Stimulated activated naive B cell treated with anti-CD40 and anti-IgM and Interleukin-4, amounts not matched to agents 10 μg/mL and 1 μg/mL and 100 μg/mL, for 72 hours (primary cell): ENCODE measurements around the gene TRIM44.

ENCODE experiments used
- ATAC-seq, 2 donors: fragments of 150-1000 bp; cut with Tn5 transposase; replicated peaks; 2 replicates each; pipeline ENCODE4 v1.10.0; 2021; ENCODE audit warnings: moderate library complexity in 1 of 2
- DNase-seq: peaks from one replicate; pipeline ENCODE4 v3.0.0; 2021
- H3K27ac Mint-ChIP-seq: one replicate; pipeline ENCODE4 v1.8.0; 2022; ENCODE audit warnings: mild to moderate bottlenecking, mixed read lengths
- H3K27me3 Mint-ChIP-seq, 2 donors: one replicate each; pipeline ENCODE4 v1.8.0; 2022; ENCODE audit warnings: mixed read lengths in 2 of 2
- H3K36me3 Mint-ChIP-seq, 2 donors: one replicate each; pipeline ENCODE4 v1.8.0; 2022; ENCODE audit warnings: mixed read lengths in 2 of 2, mild to moderate bottlenecking in 1 of 2
- H3K4me1 Mint-ChIP-seq, 2 donors: one replicate each; pipeline ENCODE4 v1.8.0; 2022; ENCODE audit warnings: mixed read lengths in 2 of 2, mild to moderate bottlenecking in 1 of 2
- H3K4me3 Mint-ChIP-seq, 2 donors: one replicate each; pipeline ENCODE4 v1.8.0; 2022; ENCODE audit warnings: mild to moderate bottlenecking in 2 of 2, mixed read lengths in 2 of 2, moderate library complexity in 1 of 2
- H3K9me3 Mint-ChIP-seq, 2 donors: one replicate each; pipeline ENCODE4 v1.8.0; 2022; ENCODE audit warnings: mixed read lengths in 2 of 2, mild to moderate bottlenecking in 1 of 2

Gene TRIM44

GRCh38 chr11:35796562-35796961 is 134.0 kb downstream of the TRIM44 start:
- Mint-ChIP-seq H3K27ac (peak overlapping the region; percentile 26), H3K4me3 (no peak overlapping the region), H3K36me3 (peaks cover 38 to 62% of the 10 kb centered on the region in 2 donors), H3K9me3 (peaks cover 2 to 5% of the 10 kb centered on the region in 2 donors), H3K27me3 (no peaks in the 10 kb centered on the region), H3K4me1 (peaks cover 25 to 49% of the 10 kb centered on the region in 2 donors)
- DNase-seq (no peak), ATAC-seq (no peak)

GRCh38 chr11:35798423-35798822 is 135.8 kb downstream of the TRIM44 start:
- Mint-ChIP-seq H3K4me3 (no peak overlapping the region), H3K9me3 (peaks cover 2 to 5% of the 10 kb centered on the region in 2 donors), H3K36me3 (peaks cover 35 to 53% of the 10 kb centered on the region in 2 donors), H3K27ac (no peak overlapping the region), H3K4me1 (peaks cover 24 to 46% of the 10 kb centered on the region in 2 donors), H3K27me3 (no peaks in the 10 kb centered on the region)
- ATAC-seq: no peak
- DNase-seq: no peak

GRCh38 chr11:35798983-35799382 is 136.4 kb downstream of the TRIM44 start:
- Mint-ChIP-seq H3K27me3 (no peaks in the 10 kb centered on the region), H3K4me3 (no peak overlapping the region), H3K4me1 (peaks cover 24 to 46% of the 10 kb centered on the region in 2 donors), H3K36me3 (peaks cover 35 to 53% of the 10 kb centered on the region in 2 donors), H3K27ac (no peak overlapping the region), H3K9me3 (peaks cover 2 to 5% of the 10 kb centered on the region in 2 donors)
- DNase-seq (no peak), ATAC-seq (no peak)

DNA sequence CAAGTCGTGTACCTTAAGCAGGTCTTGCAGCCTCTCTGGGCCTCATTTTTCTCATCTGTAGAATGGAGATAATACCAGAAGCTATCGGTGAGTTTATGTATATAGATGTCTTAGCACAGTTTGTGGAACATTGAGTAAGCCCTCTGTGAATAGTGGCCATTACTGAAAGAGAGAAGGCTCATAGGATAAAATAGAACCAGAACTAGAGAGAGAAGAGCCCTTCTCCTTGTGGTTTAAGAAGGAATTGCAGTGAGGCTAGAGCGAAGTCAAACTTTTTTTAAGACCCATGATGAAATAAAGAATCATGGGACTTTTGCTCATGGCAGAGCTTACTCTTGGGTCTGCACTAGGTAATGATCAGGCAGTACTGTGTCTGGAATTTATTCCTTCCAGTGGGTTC is 137.1 kb downstream of the TRIM44 start:
- DNase-seq: no peak
- no peak for ATAC-seq
- Mint-ChIP-seq H3K4me1 (peaks cover 24 to 46% of the 10 kb centered on the region in 2 donors), H3K27me3 (no peaks in the 10 kb centered on the region), H3K4me3 (no peak overlapping the region), H3K9me3 (peaks cover 2 to 5% of the 10 kb centered on the region in 2 donors), H3K36me3 (peaks cover 35 to 53% of the 10 kb centered on the region in 2 donors), H3K27ac (no peak overlapping the region)

DNA sequence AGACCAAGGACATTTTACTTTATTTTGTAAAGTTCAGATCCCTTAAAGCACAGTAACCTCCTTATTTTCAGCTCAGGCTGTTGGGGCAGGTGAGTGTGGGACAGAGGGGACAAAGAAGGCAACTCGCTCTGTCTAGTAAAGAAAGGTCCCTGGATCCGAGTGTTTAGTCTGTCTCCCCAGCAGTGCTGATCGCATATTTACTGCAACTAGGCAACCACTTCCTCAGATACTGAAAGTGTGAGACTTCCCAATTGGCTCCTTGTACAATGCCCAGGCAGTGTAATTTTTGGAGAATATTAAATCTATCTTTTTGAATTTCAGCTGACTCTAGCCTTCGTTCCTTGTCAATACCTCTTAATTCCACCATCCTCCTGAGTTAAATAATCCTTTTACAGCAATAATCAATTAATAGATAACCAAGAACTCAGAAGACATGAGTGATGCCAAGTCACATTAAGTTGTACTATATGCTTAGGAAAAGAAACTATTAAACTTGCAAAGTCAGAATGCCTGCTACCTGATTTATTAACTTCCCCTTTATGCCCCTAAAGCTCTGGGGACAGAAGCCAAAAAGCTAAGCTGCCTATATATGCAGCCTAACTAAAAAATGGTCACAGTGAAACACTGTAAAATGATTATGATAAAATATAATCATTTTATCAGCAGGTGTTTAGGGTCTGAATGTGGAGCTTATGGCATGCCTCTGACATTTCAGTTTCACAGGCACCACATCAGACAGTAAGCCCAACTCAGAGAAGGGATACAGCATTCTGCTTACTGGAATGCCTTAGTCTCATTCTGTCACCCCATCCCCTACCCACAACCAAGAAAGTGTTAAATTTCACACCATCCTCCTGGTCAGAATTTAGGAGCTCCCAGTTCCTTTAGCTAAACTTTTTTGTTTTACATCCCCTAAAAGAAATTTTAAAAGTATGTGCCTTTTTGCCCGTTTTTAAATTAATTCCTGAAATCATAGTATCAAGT is 138.7 kb downstream of the TRIM44 start:
- peak overlapping the region; percentile 43 for H3K27ac Mint-ChIP-seq
- H3K4me3 Mint-ChIP-seq: no peak overlapping the region
- peak; percentile 60 to 64 for ATAC-seq

GRCh38 chr11:35802221-35802620 is 139.6 kb downstream of the TRIM44 start:
- no peak overlapping the region for H3K4me3 Mint-ChIP-seq
- ATAC-seq (no peak), DNase-seq (no peak)
- H3K27me3 Mint-ChIP-seq: no peaks in the 10 kb centered on the region
- peaks cover 18 to 32% of the 10 kb centered on the region in 2 donors for H3K4me1 Mint-ChIP-seq
- H3K36me3 Mint-ChIP-seq: peaks cover 30 to 50% of the 10 kb centered on the region in 2 donors
- H3K27ac Mint-ChIP-seq: no peak overlapping the region
- peaks cover 2 to 5% of the 10 kb centered on the region in 2 donors for H3K9me3 Mint-ChIP-seq

More for the DNA sequence above, 138.7 kb downstream of the TRIM44 start:
- Mint-ChIP-seq H3K4me1 (peaks cover 17 to 41% of the 10 kb centered on the region in 2 donors), H3K9me3 (peaks cover 2 to 5% of the 10 kb centered on the region in 2 donors), H3K36me3 (peaks cover 34 to 49% of the 10 kb centered on the region in 2 donors), H3K27me3 (no peaks in the 10 kb centered on the region)
- no peak for DNase-seq

GRCh38 chr11:35802672-35803071 is 140.1 kb downstream of the TRIM44 start:
- no peaks in the 10 kb centered on the region for H3K27me3 Mint-ChIP-seq
- H3K27ac Mint-ChIP-seq: no peak overlapping the region
- ATAC-seq (no peak), DNase-seq (no peak)
- no peak overlapping the region for H3K4me3 Mint-ChIP-seq
- H3K36me3 Mint-ChIP-seq: peaks cover 31 to 50% of the 10 kb centered on the region in 2 donors
- peaks cover 2 to 5% of the 10 kb centered on the region in 2 donors for H3K9me3 Mint-ChIP-seq
- H3K4me1 Mint-ChIP-seq: peaks cover 20 to 29% of the 10 kb centered on the region in 2 donors

- Mint-ChIP-seq H3K9me3 (peaks cover 2 to 5% of the 10 kb centered on the region in 2 donors), H3K4me3 (no peak overlapping the region), H3K36me3 (peaks cover 27 to 45% of the 10 kb centered on the region in 2 donors), H3K27me3 (no peaks in the 10 kb centered on the region), H3K27ac (no peak overlapping the region), H3K4me1 (peaks cover 20 to 25% of the 10 kb centered on the region in 2 donors)
- no peak for DNase-seq
- no peak for ATAC-seq
These were observed 140.5 kb downstream of the TRIM44 start for GRCh38 chr11:35803115-35803514.

- peaks cover 0 to 2% of the 10 kb centered on the region in 2 donors for H3K9me3 Mint-ChIP-seq
- H3K27ac Mint-ChIP-seq: no peak overlapping the region
- H3K27me3 Mint-ChIP-seq: no peaks in the 10 kb centered on the region
- DNase-seq (no peak), ATAC-seq (no peak)
- H3K36me3 Mint-ChIP-seq: peaks cover 20 to 44% of the 10 kb centered on the region in 2 donors
- no peak overlapping the region for H3K4me3 Mint-ChIP-seq
- H3K4me1 Mint-ChIP-seq: peaks cover 17% of the 10 kb centered on the region in 2 donors
These were observed 142.0 kb downstream of the TRIM44 start for GRCh38 chr11:35804451-35805040.

DNA sequence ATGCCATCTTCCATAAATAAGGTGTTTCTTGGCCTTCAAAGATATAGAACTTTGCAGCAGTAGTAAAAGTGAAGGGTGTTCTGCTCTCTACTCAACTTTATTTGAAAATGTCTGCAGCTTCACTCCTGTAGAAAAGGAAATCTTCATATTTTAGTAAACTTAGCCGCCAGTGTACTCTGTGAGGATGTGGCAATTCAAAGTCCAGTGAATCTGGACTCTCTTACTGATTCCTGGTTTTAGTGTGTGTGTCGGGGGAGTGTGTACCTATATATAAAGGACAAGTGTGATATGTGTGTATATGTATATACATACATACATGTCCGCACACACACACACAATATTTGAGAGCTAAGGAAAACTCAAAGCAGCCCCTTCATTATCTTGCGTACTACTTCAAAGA is 147.0 kb downstream of the TRIM44 start:
- peaks cover 0 to 4% of the 10 kb centered on the region in 2 donors for H3K4me1 Mint-ChIP-seq
- no peak overlapping the region for H3K27ac Mint-ChIP-seq
- H3K27me3 Mint-ChIP-seq: no peaks in the 10 kb centered on the region
- ATAC-seq: no peak
- no peak overlapping the region for H3K4me3 Mint-ChIP-seq
- no peaks in the 10 kb centered on the region for H3K9me3 Mint-ChIP-seq
- H3K36me3 Mint-ChIP-seq: peaks cover 22 to 59% of the 10 kb centered on the region in 2 donors
- DNase-seq: no peak

GRCh38 chr11:35810045-35810645 is 147.6 kb downstream of the TRIM44 start:
- DNase-seq: no peak
- Mint-ChIP-seq H3K36me3 (peaks cover 26 to 62% of the 10 kb centered on the region in 2 donors), H3K9me3 (no peaks in the 10 kb centered on the region), H3K27ac (no peak overlapping the region), H3K4me3 (no peak overlapping the region), H3K27me3 (no peaks in the 10 kb centered on the region), H3K4me1 (peaks cover 0 to 4% of the 10 kb centered on the region in 2 donors)
- ATAC-seq: no peak

DNA sequence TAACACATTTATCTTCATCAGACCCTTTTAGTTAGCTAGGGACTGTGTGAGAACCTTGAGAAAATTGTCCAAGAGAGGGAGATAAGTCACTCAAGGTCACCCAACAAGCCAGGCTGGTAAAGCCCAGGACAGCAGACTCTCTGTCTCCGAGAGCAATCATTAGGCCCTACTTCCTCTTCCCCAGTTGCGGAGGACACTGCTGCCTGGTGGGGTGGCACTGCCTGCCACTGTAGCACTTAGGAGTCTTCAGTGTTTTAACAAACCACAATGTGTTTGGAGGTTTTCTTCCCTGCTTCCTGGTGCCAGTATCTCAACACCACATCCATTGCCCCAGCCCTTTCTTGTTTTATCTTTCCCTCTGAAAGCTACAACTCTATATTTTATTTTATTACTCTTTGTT is 149.2 kb downstream of the TRIM44 start:
- Mint-ChIP-seq H3K36me3 (peaks cover 27 to 60% of the 10 kb centered on the region in 2 donors), H3K27ac (no peak overlapping the region), H3K4me3 (no peak overlapping the region), H3K27me3 (no peaks in the 10 kb centered on the region), H3K9me3 (peaks cover 0 to 3% of the 10 kb centered on the region in 2 donors), H3K4me1 (peaks cover 0 to 4% of the 10 kb centered on the region in 2 donors)
- DNase-seq (no peak), ATAC-seq (peak in 1 of 2 donors; percentile 60)

DNA sequence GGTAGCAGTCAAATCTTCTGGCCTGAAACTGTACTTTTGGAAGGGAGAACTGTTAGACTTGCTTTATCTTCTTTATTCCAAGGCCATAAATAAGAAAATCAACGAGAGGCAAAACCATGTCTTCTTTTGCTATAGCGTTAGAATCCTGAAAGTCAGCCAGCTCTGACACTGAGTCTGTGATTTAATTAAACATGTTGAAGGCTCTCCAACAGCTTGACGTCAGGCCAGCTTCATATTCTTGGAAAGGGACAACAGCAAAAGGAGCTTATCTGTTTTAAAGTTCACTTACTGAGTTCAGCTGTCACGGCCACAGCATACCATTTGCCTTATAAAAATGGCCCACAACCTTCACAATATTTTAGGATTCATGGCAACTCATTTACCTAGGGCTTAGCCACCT is 150.3 kb downstream of the TRIM44 start:
- Mint-ChIP-seq H3K27ac (no peak overlapping the region), H3K4me3 (no peak overlapping the region), H3K9me3 (peaks cover 3 to 5% of the 10 kb centered on the region in 2 donors), H3K36me3 (peaks cover 25 to 64% of the 10 kb centered on the region in 2 donors), H3K4me1 (peaks cover 0 to 2% of the 10 kb centered on the region in 2 donors), H3K27me3 (no peaks in the 10 kb centered on the region)
- DNase-seq (no peak), ATAC-seq (no peak)

- ATAC-seq: no peak
- no peaks in the 10 kb centered on the region for H3K27me3 Mint-ChIP-seq
- no peak overlapping the region for H3K4me3 Mint-ChIP-seq
- H3K27ac Mint-ChIP-seq: no peak overlapping the region
- H3K36me3 Mint-ChIP-seq: peaks cover 25 to 71% of the 10 kb centered on the region in 2 donors
- peaks cover 0 to 2% of the 10 kb centered on the region in 2 donors for H3K4me1 Mint-ChIP-seq
- DNase-seq: no peak
- peaks cover 3 to 5% of the 10 kb centered on the region in 2 donors for H3K9me3 Mint-ChIP-seq
These were observed 151.6 kb downstream of the TRIM44 start for GRCh38 chr11:35814081-35814695.
